Measurements from ENCODE around the gene MLH1.

Gene MLH1

GRCh38 chr3:37029516-37030163 is 36.3 kb downstream of the MLH1 start:
- DNase-seq (ENCODE audit: low spot score): no peak
- TF ChIP-seq CTCF (IDR thresholded peaks at IDR 0.05; ENCODE audit: extremely low read depth, insufficient read depth, missing control alignments): no peak
- in situ Hi-C loops (cut with MboI; ENCODE audit: low pct_unique_long_range_greater_than_20kb, low sequenced_read_pairs, unreplicated experiment): no loop called here

GRCh38 chr3:37030588-37030987 is 37.3 kb downstream of the MLH1 start:
- no peak for TF ChIP-seq CTCF (IDR thresholded peaks at IDR 0.05; ENCODE audit: extremely low read depth, insufficient read depth, missing control alignments)
- DNase-seq (ENCODE audit: low spot score): no peak
- in situ Hi-C loops (cut with MboI; ENCODE audit: low pct_unique_long_range_greater_than_20kb, low sequenced_read_pairs, unreplicated experiment): no loop called here

- DNase-seq (ENCODE audit: low spot score): no peak
- in situ Hi-C loops (cut with MboI; ENCODE audit: low pct_unique_long_range_greater_than_20kb, low sequenced_read_pairs, unreplicated experiment): no loop called here
- no peak for TF ChIP-seq CTCF (IDR thresholded peaks at IDR 0.05; ENCODE audit: extremely low read depth, insufficient read depth, missing control alignments)
Observed at GRCh38 chr3:37031096-37031682, 37.9 kb downstream of the MLH1 start.

GRCh38 chr3:37032961-37033360 is 39.6 kb downstream of the MLH1 start:
- TF ChIP-seq CTCF (IDR thresholded peaks at IDR 0.05; ENCODE audit: extremely low read depth, insufficient read depth, missing control alignments): no peak
- in situ Hi-C loops (cut with MboI; ENCODE audit: low pct_unique_long_range_greater_than_20kb, low sequenced_read_pairs, unreplicated experiment): no loop called here
- DNase-seq (ENCODE audit: low spot score): no peak

GRCh38 chr3:37037352-37037751 is 44.0 kb downstream of the MLH1 start:
- in situ Hi-C loops (cut with MboI; ENCODE audit: low pct_unique_long_range_greater_than_20kb, low sequenced_read_pairs, unreplicated experiment): no loop called here
- no peak for DNase-seq (ENCODE audit: low spot score)
- TF ChIP-seq CTCF (IDR thresholded peaks at IDR 0.05; ENCODE audit: extremely low read depth, insufficient read depth, missing control alignments): no peak

- in situ Hi-C loops (cut with MboI; ENCODE audit: low pct_unique_long_range_greater_than_20kb, low sequenced_read_pairs, unreplicated experiment): no loop called here
- DNase-seq (ENCODE audit: low spot score): no peak
- TF ChIP-seq CTCF (IDR thresholded peaks at IDR 0.05; ENCODE audit: extremely low read depth, insufficient read depth, missing control alignments): no peak
Observed at GRCh38 chr3:37039161-37039846, 46.0 kb downstream of the MLH1 start.
